ENCODE data around the gene ADCYAP1R1.

Gene ADCYAP1R1

GRCh38 chr7:31073326-31074119 lies 21.4 kb downstream of the ADCYAP1R1 start:
- H3K4me3 ChIP-seq (ENCODE audit: low read depth in 1 of 2, low read length in 2 of 2): no peak overlapping the region
- no peak overlapping the region for H3K27ac ChIP-seq (ENCODE audit: low read length)
- H3K79me2 ChIP-seq (ENCODE audit: insufficient read depth, low read length): no peaks in the 10 kb centered on the region
- no peaks in the 10 kb centered on the region for H3K9me3 ChIP-seq (ENCODE audit: insufficient read depth, low read length, severe bottlenecking)
- no peaks in the 10 kb centered on the region for H3K4me1 ChIP-seq (ENCODE audit: insufficient read depth, low read length)
- no peak overlapping the region for H3K9ac ChIP-seq (ENCODE audit: low read depth, low read length)
- H3K27me3 ChIP-seq (ENCODE audit: insufficient read depth, low read length, poor library complexity): peaks cover 22% of the 10 kb centered on the region
- no peaks in the 10 kb centered on the region; the same call in 1 of the 2 replicates for H4K20me1 ChIP-seq (ENCODE audit: insufficient read depth, low read length)
- H3K36me3 ChIP-seq (ENCODE audit: insufficient read depth, low read length): no peaks in the 10 kb centered on the region
- H2AFZ ChIP-seq (ENCODE audit: low read depth, low read length): no peak overlapping the region
- no peak for DNase-seq
- TF ChIP-seq CTCF (IDR thresholded peaks at IDR 0.05; ENCODE audit: borderline replicate concordance, extremely low read depth, low read length, poor library complexity, severe bottlenecking) (no peak), EZH2 (IDR thresholded peaks at IDR 0.05; ENCODE audit: borderline replicate concordance, low read depth, low read length, severe bottlenecking) (no peak)
- no peak overlapping the region for H3K4me2 ChIP-seq (ENCODE audit: insufficient read depth, low read length)
- no peak for ATAC-seq (ENCODE audit: insufficient read depth, low read depth)

- H3K4me1 ChIP-seq (ENCODE audit: insufficient read depth, low read length): no peaks in the 10 kb centered on the region
- no peaks in the 10 kb centered on the region; the same call in 1 of the 2 replicates for H4K20me1 ChIP-seq (ENCODE audit: insufficient read depth, low read length)
- H3K4me2 ChIP-seq (ENCODE audit: insufficient read depth, low read length): no peak overlapping the region
- peaks cover 22% of the 10 kb centered on the region for H3K27me3 ChIP-seq (ENCODE audit: insufficient read depth, low read length, poor library complexity)
- no peaks in the 10 kb centered on the region for H3K79me2 ChIP-seq (ENCODE audit: insufficient read depth, low read length)
- H3K9me3 ChIP-seq (ENCODE audit: insufficient read depth, low read length, severe bottlenecking): no peaks in the 10 kb centered on the region
- no peak for ATAC-seq (ENCODE audit: insufficient read depth, low read depth)
- DNase-seq: no peak
- no peak for TF ChIP-seq EZH2 (IDR thresholded peaks at IDR 0.05; ENCODE audit: borderline replicate concordance, low read depth, low read length, severe bottlenecking)
- no peak for TF ChIP-seq CTCF (IDR thresholded peaks at IDR 0.05; ENCODE audit: borderline replicate concordance, extremely low read depth, low read length, poor library complexity, severe bottlenecking)
- H3K36me3 ChIP-seq (ENCODE audit: insufficient read depth, low read length): no peaks in the 10 kb centered on the region
- no peak overlapping the region for H2AFZ ChIP-seq (ENCODE audit: low read depth, low read length)
- no peak overlapping the region for H3K9ac ChIP-seq (ENCODE audit: low read depth, low read length)
- H3K27ac ChIP-seq (ENCODE audit: low read length): no peak overlapping the region
- H3K4me3 ChIP-seq (ENCODE audit: low read depth in 1 of 2, low read length in 2 of 2): no peak overlapping the region
Observed at GRCh38 chr7:31074120-31074383, 21.9 kb downstream of the ADCYAP1R1 start.

- ATAC-seq (ENCODE audit: insufficient read depth, low read depth) (no peak), DNase-seq (no peak)
- Histone ChIP-seq H3K36me3 (ENCODE audit: insufficient read depth, low read length) (no peaks in the 10 kb centered on the region), H3K9ac (ENCODE audit: low read depth, low read length) (no peak overlapping the region), H3K9me3 (ENCODE audit: insufficient read depth, low read length, severe bottlenecking) (no peaks in the 10 kb centered on the region), H2AFZ (ENCODE audit: low read depth, low read length) (no peak overlapping the region), H3K4me1 (ENCODE audit: insufficient read depth, low read length) (no peaks in the 10 kb centered on the region), H3K4me3 (ENCODE audit: low read depth in 1 of 2, low read length in 2 of 2) (no peak overlapping the region), H4K20me1 (ENCODE audit: insufficient read depth, low read length) (no peaks in the 10 kb centered on the region; the same call in 1 of the 2 replicates), H3K27me3 (ENCODE audit: insufficient read depth, low read length, poor library complexity) (peaks cover 22% of the 10 kb centered on the region), H3K4me2 (ENCODE audit: insufficient read depth, low read length) (no peak overlapping the region), H3K27ac (ENCODE audit: low read length) (no peak overlapping the region), H3K79me2 (ENCODE audit: insufficient read depth, low read length) (no peaks in the 10 kb centered on the region)
- TF ChIP-seq CTCF (IDR thresholded peaks at IDR 0.05; ENCODE audit: borderline replicate concordance, extremely low read depth, low read length, poor library complexity, severe bottlenecking): no peak
- TF ChIP-seq EZH2 (IDR thresholded peaks at IDR 0.05; ENCODE audit: borderline replicate concordance, low read depth, low read length, severe bottlenecking): no peak
Observed at GRCh38 chr7:31074403-31075085, 22.4 kb downstream of the ADCYAP1R1 start.
